HUES48 (cell line): ENCODE measurements around the gene ZNF593OS.

Source experiments
- H3K27ac ChIP-seq: one replicate; pipeline ENCODE4 v1.7.0; 2013; ENCODE audit warnings: low read depth, low read length, inconsistent platforms
- H3K27me3 ChIP-seq: 2 replicates; pipeline ENCODE4 v1.6.1; 2013; ENCODE audit warnings: mild to moderate bottlenecking, low read length; ENCODE audit not compliant: control insufficient read depth, insufficient read depth
- H3K36me3 ChIP-seq: 2 replicates; pipeline ENCODE4 v1.6.1; 2013; ENCODE audit warnings: low read length; ENCODE audit not compliant: control insufficient read depth, insufficient read depth
- H3K4me1 ChIP-seq: 2 replicates; pipeline ENCODE4 v1.6.1; 2013; ENCODE audit warnings: mild to moderate bottlenecking, low read length; ENCODE audit not compliant: control insufficient read depth, insufficient read depth
- H3K4me3 ChIP-seq: 2 replicates; pipeline ENCODE4 v1.5.1; 2013; ENCODE audit warnings: mild to moderate bottlenecking, low read depth, low read length
- H3K9ac ChIP-seq: 2 replicates; pipeline ENCODE4 v1.6.1; 2013; ENCODE audit warnings: mild to moderate bottlenecking, low read depth, low read length, moderate library complexity
- H3K9me3 ChIP-seq: 2 replicates; pipeline ENCODE4 v1.6.1; 2013; ENCODE audit warnings: low read length; ENCODE audit not compliant: control insufficient read depth, insufficient read depth

Gene ZNF593OS

GRCh38 chr1:26171084-26172072, at the start of gene ZNF593OS:
TSS of gene ZNF593OS (minus strand) at chr1:26171832. CDS start at chr1:26171661, 171 bp downstream.
- H3K27ac ChIP-seq: no peak within 1 kb of the TSS
- H3K9ac ChIP-seq: no peak within 1 kb of the TSS
- H3K4me3 ChIP-seq: peak within 1 kb of the TSS; percentile 83; the same call in 1 of the 2 replicates

GRCh38 chr1:26221094-26221493, 49.5 kb upstream of the ZNF593OS start:
- H3K9me3 ChIP-seq: no peaks in the 10 kb centered on the region
- no peak overlapping the region for H3K27ac ChIP-seq
- H3K4me1 ChIP-seq: peaks cover 7% of the 10 kb centered on the region; the same call in 1 of the 2 replicates
- no peak overlapping the region for H3K9ac ChIP-seq
- peaks cover 61% of the 10 kb centered on the region for H3K27me3 ChIP-seq
- no peaks in the 10 kb centered on the region for H3K36me3 ChIP-seq
- no peak overlapping the region for H3K4me3 ChIP-seq

More at GRCh38 chr1:26171084-26172072, at the start of gene ZNF593OS:
- peaks cover 9% of the 10 kb centered on the region for H3K4me1 ChIP-seq
- H3K27me3 ChIP-seq: no peaks in the 10 kb centered on the region
- peaks cover 8% of the 10 kb centered on the region for H3K36me3 ChIP-seq
- no peaks in the 10 kb centered on the region for H3K9me3 ChIP-seq

GRCh38 chr1:26220199-26220912, 48.7 kb upstream of the ZNF593OS start:
- Histone ChIP-seq H3K9ac (no peak overlapping the region), H3K4me3 (no peak overlapping the region), H3K9me3 (no peaks in the 10 kb centered on the region), H3K4me1 (peaks cover 7% of the 10 kb centered on the region; the same call in 1 of the 2 replicates), H3K36me3 (no peaks in the 10 kb centered on the region), H3K27me3 (peaks cover 53% of the 10 kb centered on the region), H3K27ac (no peak overlapping the region)

- Histone ChIP-seq H3K4me1 (peaks cover 7% of the 10 kb centered on the region; the same call in 1 of the 2 replicates), H3K9ac (no peak overlapping the region), H3K4me3 (no peak overlapping the region), H3K9me3 (no peaks in the 10 kb centered on the region), H3K27me3 (peaks cover 41% of the 10 kb centered on the region), H3K36me3 (no peaks in the 10 kb centered on the region), H3K27ac (no peak overlapping the region)
These were observed 47.4 kb upstream of the ZNF593OS start for GRCh38 chr1:26218906-26219494.

GRCh38 chr1:26215246-26215645, 43.6 kb upstream of the ZNF593OS start:
- H3K27ac ChIP-seq: no peak overlapping the region
- peaks cover 6% of the 10 kb centered on the region for H3K27me3 ChIP-seq
- H3K36me3 ChIP-seq: no peaks in the 10 kb centered on the region
- no peaks in the 10 kb centered on the region for H3K9me3 ChIP-seq
- no peak overlapping the region for H3K9ac ChIP-seq
- peaks cover 3% of the 10 kb centered on the region; the same call in 1 of the 2 replicates for H3K4me1 ChIP-seq
- H3K4me3 ChIP-seq: no peak overlapping the region

GRCh38 chr1:26213335-26213905, 41.8 kb upstream of the ZNF593OS start:
- Histone ChIP-seq H3K27ac (no peak overlapping the region), H3K9me3 (no peaks in the 10 kb centered on the region), H3K9ac (no peak overlapping the region), H3K4me3 (no peak overlapping the region), H3K27me3 (no peaks in the 10 kb centered on the region), H3K4me1 (no peaks in the 10 kb centered on the region), H3K36me3 (no peaks in the 10 kb centered on the region)

GRCh38 chr1:26212726-26213125, 41.1 kb upstream of the ZNF593OS start:
- H3K27ac ChIP-seq: no peak overlapping the region
- H3K27me3 ChIP-seq: no peaks in the 10 kb centered on the region
- no peaks in the 10 kb centered on the region for H3K9me3 ChIP-seq
- H3K36me3 ChIP-seq: no peaks in the 10 kb centered on the region
- no peak overlapping the region for H3K9ac ChIP-seq
- H3K4me3 ChIP-seq: no peak overlapping the region
- H3K4me1 ChIP-seq: no peaks in the 10 kb centered on the region

GRCh38 chr1:26210147-26210870, 38.7 kb upstream of the ZNF593OS start:
- Histone ChIP-seq H3K27me3 (no peaks in the 10 kb centered on the region), H3K4me3 (no peak overlapping the region), H3K36me3 (no peaks in the 10 kb centered on the region), H3K27ac (no peak overlapping the region), H3K9ac (no peak overlapping the region), H3K4me1 (no peaks in the 10 kb centered on the region), H3K9me3 (no peaks in the 10 kb centered on the region)

- no peak overlapping the region for H3K27ac ChIP-seq
- H3K36me3 ChIP-seq: no peaks in the 10 kb centered on the region
- no peaks in the 10 kb centered on the region for H3K9me3 ChIP-seq
- peaks cover 11% of the 10 kb centered on the region; the same call in 1 of the 2 replicates for H3K4me1 ChIP-seq
- no peaks in the 10 kb centered on the region for H3K27me3 ChIP-seq
- H3K4me3 ChIP-seq: no peak overlapping the region
- no peak overlapping the region for H3K9ac ChIP-seq
These were observed 32.1 kb upstream of the ZNF593OS start for GRCh38 chr1:26203642-26204318.
